H9 (cell line): ENCODE results near the gene ONECUT3. TPM values are rescaled to one million over a fixed set of nuclear protein-coding genes. Genes with fewer than 3 reads are reported as not detected.
A peak's percentile ranks its signal among the peaks of the same experiment; 100 is the strongest.

Experiments used
- DNase-seq: peaks from one replicate; pipeline ENCODE4 v3.0.0-alpha.2; 2017
- H2AFZ ChIP-seq: one replicate; pipeline ENCODE4 v1.6.1; 2013; ENCODE audit warnings: mild to moderate bottlenecking, low read length, control low read depth, moderate library complexity
- H2AK5ac ChIP-seq: 2 replicates; pipeline ENCODE4 v1.6.1; 2013; ENCODE audit warnings: low read length, control low read depth, mixed read lengths; ENCODE audit not compliant: insufficient read length
- H2BK120ac ChIP-seq: one replicate; pipeline ENCODE4 v1.6.1; 2013; ENCODE audit warnings: low read depth, mild to moderate bottlenecking, low read length, control low read depth, inconsistent platforms; ENCODE audit not compliant: poor library complexity, severe bottlenecking
- H2BK12ac ChIP-seq: 2 replicates; pipeline ENCODE4 v1.6.1; 2013; ENCODE audit warnings: low read length, control low read depth, mixed read lengths, low read depth; ENCODE audit not compliant: insufficient read length
- H2BK15ac ChIP-seq: 2 replicates; pipeline ENCODE4 v1.6.1; 2013; ENCODE audit warnings: low read depth, low read length, control low read depth
- H2BK20ac ChIP-seq: one replicate; pipeline ENCODE4 v1.6.1; 2013; ENCODE audit warnings: low read depth, mild to moderate bottlenecking, low read length, control low read depth, inconsistent platforms; ENCODE audit not compliant: poor library complexity, severe bottlenecking
- H2BK5ac ChIP-seq: 2 replicates; pipeline ENCODE4 v1.6.1; 2013; ENCODE audit warnings: low read length, control low read depth, mixed read lengths; ENCODE audit not compliant: insufficient read length
- H3K14ac ChIP-seq: 2 replicates; pipeline ENCODE4 v1.6.1; 2013; ENCODE audit warnings: low read length, control low read depth; ENCODE audit not compliant: insufficient read depth
- H3K18ac ChIP-seq: 2 replicates; pipeline ENCODE4 v1.6.1; 2013; ENCODE audit warnings: low read depth, mild to moderate bottlenecking, mixed read lengths, low read length, control low read depth; ENCODE audit not compliant: insufficient read length
- H3K23ac ChIP-seq: 2 replicates; pipeline ENCODE4 v1.6.1; 2013; ENCODE audit warnings: low read length, control low read depth, mixed read lengths, low read depth; ENCODE audit not compliant: insufficient read length
- H3K23me2 ChIP-seq: 2 replicates; pipeline ENCODE4 v1.6.1; 2013; ENCODE audit warnings: low read depth, mild to moderate bottlenecking, mixed read lengths, low read length, control low read depth; ENCODE audit not compliant: insufficient read length, poor library complexity, severe bottlenecking
- H3K27ac ChIP-seq: 2 replicates; pipeline ENCODE4 v1.5.1; 2013; ENCODE audit warnings: low read length, control low read depth, mixed read lengths, low read depth; ENCODE audit not compliant: insufficient read length
- H3K27me3 ChIP-seq: 2 replicates; pipeline ENCODE4 v1.6.1; 2013; ENCODE audit warnings: low read length, control low read depth, inconsistent platforms; ENCODE audit not compliant: insufficient read depth
- H3K4ac ChIP-seq: 2 replicates; pipeline ENCODE4 v1.6.1; 2013; ENCODE audit warnings: low read depth, mild to moderate bottlenecking, control low read depth, inconsistent platforms, low read length, moderate library complexity
- H3K4me1 ChIP-seq: 2 replicates; pipeline ENCODE4 v1.6.1; 2013; ENCODE audit warnings: low read length, control low read depth, inconsistent platforms; ENCODE audit not compliant: insufficient read depth
- H3K4me2 ChIP-seq: 2 replicates; pipeline ENCODE4 v1.6.1; 2013; ENCODE audit warnings: low read length, control low read depth, mixed read lengths; ENCODE audit not compliant: insufficient read length, insufficient read depth
- H3K56ac ChIP-seq: 2 replicates; pipeline ENCODE4 v1.6.1; 2013; ENCODE audit warnings: low read depth, mild to moderate bottlenecking, mixed read lengths, low read length, control low read depth; ENCODE audit not compliant: insufficient read length
- H3K79me1 ChIP-seq: 2 replicates; pipeline ENCODE4 v1.6.1; 2013; ENCODE audit warnings: low read depth, mild to moderate bottlenecking, moderate library complexity, low read length, control low read depth, inconsistent platforms; ENCODE audit not compliant: insufficient read depth, poor library complexity, severe bottlenecking
- H3K79me2 ChIP-seq: 2 replicates; pipeline ENCODE4 v1.6.1; 2013; ENCODE audit warnings: low read length, control low read depth, inconsistent platforms; ENCODE audit not compliant: insufficient read depth
- H3K9ac ChIP-seq: 2 replicates; pipeline ENCODE4 v1.6.1; 2013; ENCODE audit warnings: low read length, control low read depth, mixed read lengths; ENCODE audit not compliant: insufficient read length; ENCODE audit errors: extremely low read depth
- H3K9me3 ChIP-seq: one replicate; pipeline ENCODE4 v1.6.1; 2013; ENCODE audit warnings: low read depth, low read length, inconsistent platforms; ENCODE audit not compliant: control insufficient read depth
- H3T11ph ChIP-seq: one replicate; pipeline ENCODE4 v1.6.1; 2013; ENCODE audit warnings: mild to moderate bottlenecking, low read length, control low read depth, inconsistent platforms
- H4K20me1 ChIP-seq: one replicate; pipeline ENCODE4 v1.6.1; 2013; ENCODE audit not compliant: control insufficient read depth, insufficient read length, insufficient read depth
- H4K5ac ChIP-seq: 2 replicates; pipeline ENCODE4 v1.6.1; 2013; ENCODE audit warnings: low read depth, mild to moderate bottlenecking, mixed read lengths, low read length, control low read depth; ENCODE audit not compliant: insufficient read length
- H4K8ac ChIP-seq: replicated peaks from 2 replicates; pipeline ENCODE4 v1.6.1; 2013; ENCODE audit warnings: low read length, control low read depth, mixed read lengths, low read depth; ENCODE audit not compliant: insufficient read length
- H4K91ac ChIP-seq: 2 replicates; pipeline ENCODE4 v1.6.1; 2013; ENCODE audit warnings: low read depth, mild to moderate bottlenecking, moderate library complexity, mixed read lengths, low read length, control low read depth; ENCODE audit not compliant: insufficient read length
- H3K27ac Mint-ChIP-seq, 3 experiments: 2 replicates in 2 of 3; 3 replicates in 1 of 3; pipeline ENCODE4 v1.8.0; 2020 to 2021; ENCODE audit warnings: mixed read lengths in 3 of 3, mild to moderate bottlenecking in 1 of 3, moderate library complexity in 1 of 3
- H3K27me3 Mint-ChIP-seq: 2 replicates; pipeline ENCODE4 v1.8.0; 2021; ENCODE audit warnings: low read depth, mild to moderate bottlenecking, moderate library complexity, mixed read lengths
- H3K36me3 Mint-ChIP-seq, 3 experiments: 2 replicates in 2 of 3; 3 replicates in 1 of 3; pipeline ENCODE4 v1.8.0; 2020 to 2021; ENCODE audit warnings: low read depth in 3 of 3, mixed read lengths in 3 of 3; ENCODE audit not compliant: insufficient read depth in 1 of 3
- H3K4me1 Mint-ChIP-seq, 2 experiments: 2 replicates each; pipeline ENCODE4 v1.8.0; 2020; ENCODE audit warnings: mixed read lengths in 2 of 2
- H3K4me3 Mint-ChIP-seq, 2 experiments: 2 replicates in 1 of 2; 3 replicates in 1 of 2; pipeline ENCODE4 v1.8.0; 2020 to 2021; ENCODE audit warnings: mild to moderate bottlenecking in 2 of 2, mixed read lengths in 2 of 2, moderate library complexity in 1 of 2
- H3K9me3 Mint-ChIP-seq, 2 experiments: 2 replicates in 1 of 2; 3 replicates in 1 of 2; pipeline ENCODE4 v1.8.0; 2020; ENCODE audit warnings: mild to moderate bottlenecking in 2 of 2, mixed read lengths in 2 of 2, moderate library complexity in 1 of 2
- CTCF ChIP-seq: fragments of 200-600 bp; sonication (generic); conservative IDR thresholded peaks from 3 replicates; pipeline ENCODE4 v1.8.0; 2021; ENCODE audit warnings: antibody characterized with exemption, mild to moderate bottlenecking
- WGBS: extraction: QIAGEN DNeasy Blood & Tissue Kit; methylation state at CpG from one replicate; pipeline ENCODE4 v1.1.7; 2013; ENCODE audit warnings: missing lambda C conversion rate, low lambda C conversion rate, mixed read lengths; ENCODE audit not compliant: insufficient read length; ENCODE audit errors: extremely low coverage; 5-methylcytosine and 5-hydroxymethylcytosine counted together
- total RNA-seq: library from RNA; stranded (reverse); gene quantifications from 2 replicates; pipeline ENCODE4 v1.2.1, GENCODE V29; 2021

Gene ONECUT3
- total RNA-seq, 1 experiment from 2014 or later = 0.04 TPM

- Histone ChIP-seq H3K27me3 (peaks cover 49% of the 10 kb centered on the region), H2BK12ac (no peak overlapping the region), H4K8ac (no peak overlapping the region), H2AFZ (no peak overlapping the region), H4K5ac (no peak overlapping the region), H2AK5ac (no peak overlapping the region), H3K9me3 (peaks cover 10% of the 10 kb centered on the region), H3K23me2 (no peaks in the 10 kb centered on the region), H3K14ac (no peak overlapping the region), H3K27ac (no peak overlapping the region), H3K56ac (no peak overlapping the region), H4K20me1 (peaks cover 2% of the 10 kb centered on the region), H3K23ac (no peak overlapping the region), H3K4me1 (0 out of 2 replicates have a peak, but pooled peaks cover 4% of the 10 kb centered on the region), H3T11ph (no peak overlapping the region), H3K18ac (no peak overlapping the region), H2BK120ac (no peak overlapping the region), H3K4me2 (no peak overlapping the region), H3K79me2 (no peaks in the 10 kb centered on the region), H3K79me1 (no peaks in the 10 kb centered on the region), H2BK20ac (no peak overlapping the region), H3K9ac (no peak overlapping the region), H2BK15ac (no peak overlapping the region; the same call in 1 of the 2 replicates), H4K91ac (no peak overlapping the region), H3K4ac (no peak overlapping the region), H2BK5ac (no peak overlapping the region)
- Mint-ChIP-seq H3K4me1 (peaks cover 0 to 29% of the 10 kb centered on the region in 2 experiments; a peak in 3 of 4 replicates), H3K27me3 (peaks cover 98% of the 10 kb centered on the region), H3K27ac (no peak overlapping the region), H3K36me3 (peaks cover 0 to 7% (median 0%) of the 10 kb centered on the region in 3 experiments; a peak in 3 of 7 replicates), H3K4me3 (no peak overlapping the region), H3K9me3 (peaks cover 20 to 33% of the 10 kb centered on the region in 2 experiments)
- peak; percentile 87 for DNase-seq
- peak; percentile 78 for TF ChIP-seq CTCF
- WGBS = no CpG with 5 or more reads among the region's 13 CpGs
Measured at GRCh38 chr19:1768248-1768647, 14.9 kb downstream of the ONECUT3 start.
